Osteocyte (in vitro differentiated cells): ENCODE measurements around the gene PPIL1. TPM values are rescaled to one million over a fixed set of nuclear protein-coding genes. Genes with fewer than 3 reads are reported as not detected.

ENCODE experiments used
- DNase-seq: peaks from one replicate; pipeline ENCODE4 v3.0.0; 2021; ENCODE audit warnings: mixed read lengths; ENCODE audit not compliant: unreplicated experiment; ENCODE audit errors: extremely low spot score
- H3K27ac Mint-ChIP-seq: one replicate; pipeline ENCODE4 v1.8.0; 2021; ENCODE audit warnings: mild to moderate bottlenecking, mixed read lengths; ENCODE audit not compliant: unreplicated experiment
- H3K27me3 Mint-ChIP-seq: one replicate; pipeline ENCODE4 v1.8.0; 2021; ENCODE audit warnings: mixed read lengths; ENCODE audit not compliant: unreplicated experiment
- H3K36me3 Mint-ChIP-seq: one replicate; pipeline ENCODE4 v1.8.0; 2021; ENCODE audit warnings: mixed read lengths; ENCODE audit not compliant: unreplicated experiment
- H3K4me1 Mint-ChIP-seq: one replicate; pipeline ENCODE4 v1.8.0; 2021; ENCODE audit warnings: mixed read lengths; ENCODE audit not compliant: unreplicated experiment
- H3K4me3 Mint-ChIP-seq: one replicate; pipeline ENCODE4 v1.8.0; 2021; ENCODE audit warnings: mild to moderate bottlenecking, moderate library complexity, mixed read lengths; ENCODE audit not compliant: unreplicated experiment
- H3K9me3 Mint-ChIP-seq: one replicate; pipeline ENCODE4 v1.8.0; 2021; ENCODE audit warnings: mixed read lengths; ENCODE audit not compliant: unreplicated experiment
- CTCF ChIP-seq: fragments of 200-600 bp; sonication (generic); IDR thresholded peaks from 2 replicates; pipeline ENCODE4 v1.5.0; 2021; ENCODE audit warnings: antibody characterized with exemption, mild to moderate bottlenecking, moderate library complexity
- total RNA-seq: library from RNA; stranded (reverse); gene quantifications from 2 replicates; pipeline ENCODE4 v1.2.1, GENCODE V29; 2021

Gene PPIL1
- total RNA-seq, 1 donor from 2014 or later = 21.0 TPM

GRCh38 chr6:36844232-36845170, 30.1 kb downstream of the PPIL1 start:
- DNase-seq = no peak
- peaks cover 5% of the 10 kb centered on the region for H3K27me3 Mint-ChIP-seq
- no peak overlapping the region for H3K27ac Mint-ChIP-seq
- no peak overlapping the region for H3K4me3 Mint-ChIP-seq
- no peaks in the 10 kb centered on the region for H3K36me3 Mint-ChIP-seq
- no peaks in the 10 kb centered on the region for H3K9me3 Mint-ChIP-seq
- H3K4me1 Mint-ChIP-seq = peaks cover 15% of the 10 kb centered on the region
- TF ChIP-seq CTCF = no peak

GRCh38 chr6:36843170-36843569, 31.4 kb downstream of the PPIL1 start:
- Mint-ChIP-seq H3K36me3 (no peaks in the 10 kb centered on the region), H3K4me1 (peaks cover 6% of the 10 kb centered on the region), H3K4me3 (no peak overlapping the region), H3K27ac (no peak overlapping the region), H3K9me3 (no peaks in the 10 kb centered on the region), H3K27me3 (peaks cover 12% of the 10 kb centered on the region)
- DNase-seq = no peak
- TF ChIP-seq CTCF = no peak

GRCh38 chr6:36841756-36842155, 32.8 kb downstream of the PPIL1 start:
- Mint-ChIP-seq H3K27me3 (peaks cover 26% of the 10 kb centered on the region), H3K4me3 (no peak overlapping the region), H3K36me3 (no peaks in the 10 kb centered on the region), H3K9me3 (no peaks in the 10 kb centered on the region), H3K4me1 (peaks cover 6% of the 10 kb centered on the region), H3K27ac (no peak overlapping the region)
- no peak for DNase-seq
- TF ChIP-seq CTCF = no peak

- H3K9me3 Mint-ChIP-seq = no peaks in the 10 kb centered on the region
- H3K27me3 Mint-ChIP-seq = peaks cover 30% of the 10 kb centered on the region
- H3K4me3 Mint-ChIP-seq = peak overlapping the region; percentile 69
- TF ChIP-seq CTCF = no peak
- H3K27ac Mint-ChIP-seq = no peak overlapping the region
- H3K36me3 Mint-ChIP-seq = no peaks in the 10 kb centered on the region
- peaks cover 6% of the 10 kb centered on the region for H3K4me1 Mint-ChIP-seq
- no peak for DNase-seq
Measured at GRCh38 chr6:36840432-36841403, 33.9 kb downstream of the PPIL1 start.
